A673 (cell line): ENCODE results near the gene OR52N4. TPM values are rescaled to one million over a fixed set of nuclear protein-coding genes. Genes with fewer than 3 reads are reported as not detected.

ENCODE experiments used
- BruUV-seq: library from RNA; stranded (reverse); fragments of 400-500 nt; replicated peaks from 2 replicates; lab custom pipeline; 2021; lab: Mats Ljungman, UMichigan
- CTCF ChIA-PET: fragments of 300-600 bp; sonication (Branson Sonifier 250); formaldehyde crosslinking; loops from one replicate; lab custom pipeline; 2022; ENCODE audit warnings: antibody characterized with exemption; lab: Charles Lee
- POLR2A ChIA-PET: fragments of 300-600 bp; sonication (Branson Sonifier 250); formaldehyde crosslinking; loops from one replicate; lab custom pipeline; 2022; ENCODE audit warnings: antibody characterized with exemption; ENCODE audit not compliant: low non-redundant PET; lab: Charles Lee
- DNase-seq: peaks from one replicate; pipeline ENCODE4 v3.0.0-alpha.2; 2015; ENCODE audit warnings: low spot score
- H3K27ac ChIP-seq: fragments of 200-600 bp; sonication (generic); 2 replicates; pipeline ENCODE4 v1.5.1; 2016; ENCODE audit warnings: mixed run types, low read depth, mild to moderate bottlenecking, mixed read lengths, antibody characterized with exemption, low read length; ENCODE audit not compliant: poor library complexity, severe bottlenecking
- H3K27me3 ChIP-seq: fragments of 200-600 bp; sonication (generic); replicated peaks from 2 replicates; pipeline ENCODE4 v1.6.1; 2017; ENCODE audit warnings: mixed run types, low read depth, mild to moderate bottlenecking, mixed read lengths, antibody characterized with exemption, low read length; ENCODE audit not compliant: insufficient read depth, poor library complexity
- H3K36me3 ChIP-seq: fragments of 200-600 bp; sonication (generic); 2 replicates; pipeline ENCODE4 v1.6.1; 2016; ENCODE audit warnings: mixed run types, mild to moderate bottlenecking, mixed read lengths, antibody characterized with exemption, low read length; ENCODE audit not compliant: insufficient read depth, poor library complexity, severe bottlenecking
- H3K4me1 ChIP-seq: fragments of 200-600 bp; sonication (generic); 2 replicates; pipeline ENCODE4 v1.6.1; 2017; ENCODE audit warnings: mixed run types, mild to moderate bottlenecking, mixed read lengths, antibody characterized with exemption, low read length; ENCODE audit not compliant: insufficient read depth, poor library complexity, severe bottlenecking
- H3K4me3 ChIP-seq: fragments of 200-600 bp; sonication (generic); 2 replicates; pipeline ENCODE4 v1.5.1; 2016; ENCODE audit warnings: low read depth, mixed run types, mild to moderate bottlenecking, mixed read lengths, low read length; ENCODE audit not compliant: poor library complexity, severe bottlenecking
- H3K9me3 ChIP-seq: fragments of 200-600 bp; sonication (generic); 2 replicates; pipeline ENCODE4 v1.6.1; 2016; ENCODE audit warnings: mixed run types, low read depth, mild to moderate bottlenecking, mixed read lengths, antibody characterized with exemption, low read length; ENCODE audit not compliant: poor library complexity, severe bottlenecking
- EZH2 ChIP-seq: fragments of 200-600 bp; sonication (generic); IDR thresholded peaks from 2 replicates; pipeline ENCODE4 v1.6.1; 2017; ENCODE audit warnings: borderline replicate concordance, low read depth, mild to moderate bottlenecking, mixed read lengths, antibody characterized with exemption, low read length; ENCODE audit not compliant: poor library complexity, severe bottlenecking
- intact Hi-C: fragments of 100-400 bp; cut with micrococcal nuclease; formaldehyde crosslinking; loops from one replicate; pipeline ENCODE4 v1.10.0; 2022; ENCODE audit not compliant: unreplicated experiment
- total RNA-seq: library from RNA; stranded (reverse); gene quantifications from 2 replicates; pipeline ENCODE4 v1.2.3, GENCODE V29; 2021
- TF ChIP-seq, protein P1 (sequence below): fragments of 300-800, 200-600 bp; sonication (generic); conservative IDR thresholded peaks from 2 replicates; pipeline ENCODE4 v1.5.1; 2017; ENCODE audit warnings: low read depth, mild to moderate bottlenecking, antibody characterized with exemption, low read length, moderate library complexity, mixed read lengths

Gene OR52N4
- total RNA-seq, 1 experiment from 2014 or later, result not detected

DNA sequence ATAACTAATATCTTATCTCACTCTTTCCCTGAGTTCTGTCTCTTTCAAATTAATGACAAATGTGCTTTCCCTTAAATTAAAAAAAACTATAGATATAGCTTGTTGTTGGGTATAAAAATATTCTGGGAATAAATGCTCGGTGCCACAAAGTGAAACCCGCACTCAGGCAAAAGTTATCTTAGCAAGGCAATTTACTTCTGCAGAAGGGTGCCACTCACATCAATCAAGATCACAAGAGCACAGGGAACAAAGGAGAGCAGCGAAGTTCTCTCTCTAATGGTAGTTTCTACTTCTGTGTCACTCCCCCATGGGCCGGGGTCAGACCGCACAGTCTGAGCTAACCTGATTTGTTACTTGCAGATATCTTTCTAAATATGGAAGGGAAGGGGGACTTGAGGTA lies 49.9 kb downstream of the OR52N4 start:
- no peaks in the 10 kb centered on the region for H3K36me3 ChIP-seq
- CTCF ChIA-PET, result no interaction called here
- TF ChIP-seq, protein P1, sequence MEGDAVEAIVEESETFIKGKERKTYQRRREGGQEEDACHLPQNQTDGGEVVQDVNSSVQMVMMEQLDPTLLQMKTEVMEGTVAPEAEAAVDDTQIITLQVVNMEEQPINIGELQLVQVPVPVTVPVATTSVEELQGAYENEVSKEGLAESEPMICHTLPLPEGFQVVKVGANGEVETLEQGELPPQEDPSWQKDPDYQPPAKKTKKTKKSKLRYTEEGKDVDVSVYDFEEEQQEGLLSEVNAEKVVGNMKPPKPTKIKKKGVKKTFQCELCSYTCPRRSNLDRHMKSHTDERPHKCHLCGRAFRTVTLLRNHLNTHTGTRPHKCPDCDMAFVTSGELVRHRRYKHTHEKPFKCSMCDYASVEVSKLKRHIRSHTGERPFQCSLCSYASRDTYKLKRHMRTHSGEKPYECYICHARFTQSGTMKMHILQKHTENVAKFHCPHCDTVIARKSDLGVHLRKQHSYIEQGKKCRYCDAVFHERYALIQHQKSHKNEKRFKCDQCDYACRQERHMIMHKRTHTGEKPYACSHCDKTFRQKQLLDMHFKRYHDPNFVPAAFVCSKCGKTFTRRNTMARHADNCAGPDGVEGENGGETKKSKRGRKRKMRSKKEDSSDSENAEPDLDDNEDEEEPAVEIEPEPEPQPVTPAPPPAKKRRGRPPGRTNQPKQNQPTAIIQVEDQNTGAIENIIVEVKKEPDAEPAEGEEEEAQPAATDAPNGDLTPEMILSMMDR, result no peak
- TF ChIP-seq EZH2, result no peak
- H3K4me1 ChIP-seq, result no peaks in the 10 kb centered on the region
- intact Hi-C loops, result no loop called here
- POLR2A ChIA-PET, result no interaction called here
- no peak for DNase-seq
- BruUV-seq, result no TSS peak
- no peaks in the 10 kb centered on the region for H3K27me3 ChIP-seq
- H3K4me3 ChIP-seq, result no peak overlapping the region
- H3K27ac ChIP-seq, result no peak overlapping the region
- no peaks in the 10 kb centered on the region for H3K9me3 ChIP-seq

Other genes starting within 250 kb of the OR52N4 start
- not detected in 2 replicates for gene UBQLN3, start 244.3 kb upstream of the OR52N4 start, total RNA-seq
- not detected in 2 replicates for gene UBQLNL, start 237.5 kb upstream of the OR52N4 start, total RNA-seq
- not detected in 2 replicates for gene OR52H1, start 205.7 kb upstream of the OR52N4 start, total RNA-seq
- gene OR52B6, start 173.4 kb upstream of the OR52N4 start, total RNA-seq, result not detected in 2 replicates
- 0.13 and 0.52 TPM in 2 replicates for gene TRIM6, start 157.6 kb upstream of the OR52N4 start, total RNA-seq
- 0.41 and 0.79 TPM in 2 replicates for gene TRIM34, start 129.2 kb upstream of the OR52N4 start, total RNA-seq
- gene TRIM5, start 69.2 kb upstream of the OR52N4 start, total RNA-seq, result 17.9 and 18.2 TPM in 2 replicates
- gene TRIM22, start 64.5 kb upstream of the OR52N4 start, total RNA-seq, result not detected in 2 replicates
- not detected in 2 replicates for gene OR56B1, start 17.8 kb upstream of the OR52N4 start, total RNA-seq
- not detected in 2 replicates for gene OR52N5, start 29.1 kb downstream of the OR52N4 start, total RNA-seq
- not detected in 2 replicates for gene OR52N1, start 37.0 kb downstream of the OR52N4 start, total RNA-seq
- not detected in 2 replicates for gene OR52N2, start 54.7 kb downstream of the OR52N4 start, total RNA-seq
- not detected in 2 replicates for gene OR52E6, start 87.7 kb downstream of the OR52N4 start, total RNA-seq
- gene OR52E8, start 103.4 kb downstream of the OR52N4 start, total RNA-seq, result not detected in 2 replicates
- gene OR52E4, start 126.4 kb downstream of the OR52N4 start, total RNA-seq, result not detected in 2 replicates
- not detected in 2 replicates for gene OR52E5, start 139.0 kb downstream of the OR52N4 start, total RNA-seq
- gene OR56A3, start 188.0 kb downstream of the OR52N4 start, total RNA-seq, result not detected in 2 replicates
- gene OR56A5, start 214.3 kb downstream of the OR52N4 start, total RNA-seq, result not detected in 2 replicates
- not detected in 2 replicates for gene OR52L1, start 232.7 kb downstream of the OR52N4 start, total RNA-seq